Left renal cortex interstitium (tissue), 4 donors: ENCODE results near the gene MFAP3L. TPM values are rescaled to one million over a fixed set of nuclear protein-coding genes. Genes with fewer than 3 reads are reported as not detected.

Experiments
- DNase-seq, 4 donors: peaks; one replicate each; pipeline ENCODE4 v3.0.0-alpha.2; 2013; ENCODE audit warnings: low read depth in 4 of 4, low spot score in 2 of 4, missing footprints in 1 of 4
- polyA plus RNA-seq, 4 donors: library from polyadenylated mRNA; unstranded; fragments of 120-200 nt; gene quantifications; one replicate each; pipeline ENCODE4 v1.2.1, GENCODE V29; 2013; ENCODE audit not compliant: insufficient read length in 4 of 4

The MFAP3L gene
- polyA plus RNA-seq, 4 donors, result 19.4 to 26.8 (median 20.7) TPM

DNA sequence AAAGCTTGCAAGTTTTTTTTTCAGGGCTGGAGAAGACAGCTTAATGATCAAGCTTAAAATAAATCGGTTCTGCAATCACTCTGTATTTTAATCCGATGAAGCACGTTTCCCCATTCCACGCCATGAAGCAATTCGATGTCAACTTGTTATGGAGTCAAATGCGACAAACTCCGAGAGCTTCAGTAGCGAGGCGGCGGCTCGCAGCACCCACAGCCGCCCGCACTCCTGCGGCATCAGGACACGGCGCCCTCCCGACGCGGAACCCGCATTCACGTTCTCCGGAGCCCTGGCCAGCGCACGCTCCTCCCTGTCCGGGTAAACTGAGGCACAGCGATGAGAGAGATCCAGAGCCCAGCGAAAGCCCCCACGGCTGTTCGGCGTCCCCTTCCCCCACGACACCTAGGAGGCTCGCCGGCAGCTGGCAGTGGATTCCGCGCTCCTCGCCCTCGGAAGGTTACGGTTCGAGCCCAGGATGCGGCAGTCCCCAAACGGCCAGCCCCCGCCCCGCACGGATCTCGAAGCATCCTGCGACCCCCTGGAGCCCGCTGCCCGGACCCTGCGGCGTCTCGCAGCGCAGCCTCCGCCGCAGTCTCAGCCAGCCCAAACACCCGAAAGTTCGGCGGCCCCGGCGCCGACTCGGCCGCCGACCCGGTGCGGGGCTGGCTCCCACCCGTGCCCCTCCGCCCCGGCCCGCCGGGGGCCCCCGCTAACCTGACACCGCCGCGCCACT is 507 bp downstream of the MFAP3L start:
- DNase-seq, result no peak

DNA sequence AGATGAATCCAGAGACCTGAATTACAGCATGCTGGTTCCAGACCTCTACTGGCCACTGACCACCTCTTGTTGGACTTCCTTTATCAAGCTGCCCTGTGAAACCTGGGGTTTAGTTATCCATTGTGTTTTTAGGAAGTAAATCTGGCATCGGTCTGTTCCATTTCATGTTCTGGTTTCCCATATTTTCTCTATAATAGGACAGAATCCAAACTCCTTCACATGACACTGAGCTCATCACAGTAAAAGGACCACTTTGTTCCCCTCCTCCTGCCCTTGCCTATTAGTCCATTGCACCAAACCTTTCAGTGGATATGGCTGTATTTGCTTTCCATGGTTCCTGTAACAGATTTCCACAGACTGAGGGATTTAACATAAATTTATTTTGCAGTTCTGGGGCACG is 4.0 kb downstream of the MFAP3L start:
- DNase-seq, result no peak

DNA sequence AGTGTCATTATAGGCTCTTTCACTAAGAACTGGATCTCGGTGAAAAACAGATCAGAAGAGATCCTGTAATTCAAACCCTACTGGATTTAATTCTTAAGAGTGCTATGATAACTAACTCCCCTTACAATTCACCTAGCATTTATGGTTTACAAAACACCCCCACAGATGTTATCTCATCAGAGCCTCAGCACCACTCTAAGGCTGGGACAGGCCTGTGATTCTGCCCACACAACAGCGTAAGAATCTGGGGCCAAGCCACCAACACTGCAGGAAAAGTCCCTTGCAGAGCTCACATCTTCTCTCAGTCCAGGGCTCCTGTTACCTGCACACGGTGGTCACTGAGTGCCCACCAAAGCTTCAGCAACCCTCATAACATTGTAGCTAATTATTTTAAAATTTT is 8.9 kb downstream of the MFAP3L start:
- no peak for DNase-seq

DNA sequence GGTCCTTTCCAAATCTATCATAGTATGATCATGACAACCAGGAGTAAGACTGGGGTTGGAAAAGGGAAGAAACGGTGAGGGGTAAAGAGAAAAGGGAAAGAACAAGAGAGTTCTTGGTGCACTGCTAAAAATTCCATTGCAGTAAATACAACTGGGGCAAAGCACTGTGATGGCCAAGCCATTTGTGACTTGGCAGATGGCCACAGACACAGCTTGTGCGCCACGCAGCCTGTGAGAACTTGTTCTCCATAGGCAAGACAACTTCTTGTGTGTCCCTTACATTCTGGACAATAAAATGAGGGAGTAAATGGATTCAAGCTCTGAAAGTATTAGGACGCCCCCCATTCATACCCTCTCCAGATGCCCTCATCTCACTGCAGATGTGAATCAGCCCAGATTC is 10.9 kb downstream of the MFAP3L start:
- DNase-seq, result no peak

DNA sequence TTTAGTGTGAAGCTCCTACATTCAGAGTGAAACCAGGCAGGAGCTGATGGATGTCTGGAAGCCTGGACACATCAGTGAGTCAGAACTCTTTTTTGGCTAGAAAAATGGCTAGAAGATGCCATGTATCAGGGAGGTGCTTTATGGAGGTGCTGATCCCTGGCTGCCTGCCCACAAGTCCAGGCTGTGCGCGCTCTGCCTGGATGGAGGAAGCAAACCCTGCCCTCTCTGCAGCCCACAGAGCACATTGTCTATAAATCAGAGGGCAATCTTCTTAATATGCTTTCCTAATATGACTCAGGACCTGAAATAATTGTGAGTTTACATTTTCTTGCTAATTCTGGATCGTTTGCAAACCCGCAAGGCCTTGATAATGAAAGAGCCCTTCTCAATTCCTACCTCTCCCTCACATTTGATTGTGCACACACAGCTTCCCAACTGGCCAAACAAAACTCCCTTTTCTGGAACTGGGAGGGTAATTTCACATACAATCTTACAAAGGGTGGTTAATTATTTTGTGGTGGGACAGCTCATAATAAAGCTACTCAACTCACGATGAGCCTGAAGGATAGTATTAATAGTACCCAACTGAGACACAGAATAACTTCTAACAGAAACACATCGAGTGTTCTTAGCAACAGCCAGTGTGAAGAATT is 11.7 kb downstream of the MFAP3L start:
- no peak for DNase-seq

DNA sequence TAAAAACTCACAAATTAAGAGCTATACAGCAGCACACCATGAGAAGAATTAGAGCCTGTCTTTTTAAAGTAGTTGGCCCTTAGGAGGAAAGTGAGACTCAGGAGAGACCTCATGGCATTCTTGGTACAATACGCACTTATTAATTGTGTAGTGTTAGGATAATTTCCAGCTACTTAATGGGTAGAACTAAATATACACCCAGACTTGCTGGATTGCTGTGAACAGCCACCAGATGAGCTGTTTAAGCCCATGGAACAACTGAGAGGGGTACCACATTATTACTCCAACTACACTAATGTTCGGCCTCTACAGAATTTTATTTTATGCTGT is 13.6 kb downstream of the MFAP3L start:
- no peak for DNase-seq

DNA sequence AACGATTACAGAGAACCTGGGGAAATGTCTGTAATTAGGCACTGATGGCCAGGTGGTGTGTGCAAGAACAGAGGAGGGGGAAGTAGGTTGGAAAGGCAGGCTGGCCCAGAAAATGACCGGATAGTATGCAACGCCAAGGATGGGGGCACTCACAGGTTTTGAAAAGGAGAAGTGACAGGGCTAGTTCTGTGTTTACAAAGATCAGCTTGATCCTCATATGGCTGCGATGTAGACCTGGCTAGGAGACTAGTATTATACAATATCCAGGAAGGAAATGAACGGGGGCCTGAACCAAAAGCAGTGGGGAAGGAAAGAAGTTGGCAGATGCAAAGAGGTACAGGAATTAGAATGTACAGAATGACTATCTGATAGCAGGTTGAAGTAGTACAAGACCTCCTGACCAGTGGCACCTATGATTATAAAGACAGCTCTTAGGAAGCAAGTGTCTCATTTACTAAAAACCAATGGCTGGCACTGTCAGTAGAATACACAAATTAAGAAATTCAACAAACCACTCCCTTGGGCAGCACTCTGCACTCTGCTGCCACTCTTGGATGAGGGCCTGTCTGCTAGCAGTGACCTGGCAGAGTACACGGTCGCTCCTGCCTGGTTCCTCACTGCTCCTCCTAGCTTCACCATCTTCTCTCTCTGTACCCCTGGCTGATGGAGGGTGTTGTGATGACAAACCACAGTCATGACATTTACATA is 14.1 kb downstream of the MFAP3L start:
- DNase-seq, result no peak

DNA sequence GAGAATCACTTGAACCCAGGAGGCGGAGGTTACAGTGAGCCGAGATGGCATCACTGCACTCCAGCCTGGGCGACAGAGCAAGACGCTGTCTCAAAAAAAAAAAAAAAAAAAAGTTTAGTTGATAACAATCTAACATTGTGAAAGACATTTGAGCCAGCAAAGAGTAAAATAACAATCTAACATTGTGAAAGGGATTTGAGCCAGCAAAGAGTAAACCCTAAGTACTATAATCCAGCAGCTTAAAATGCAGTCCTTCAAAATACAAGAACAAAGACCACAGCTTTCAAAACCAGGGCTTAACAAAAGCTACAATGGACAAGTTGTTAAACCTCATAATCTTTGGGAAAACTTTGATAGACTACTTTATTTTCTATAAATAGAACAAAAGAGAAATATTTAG is 16.9 kb downstream of the MFAP3L start:
- no peak for DNase-seq

DNA sequence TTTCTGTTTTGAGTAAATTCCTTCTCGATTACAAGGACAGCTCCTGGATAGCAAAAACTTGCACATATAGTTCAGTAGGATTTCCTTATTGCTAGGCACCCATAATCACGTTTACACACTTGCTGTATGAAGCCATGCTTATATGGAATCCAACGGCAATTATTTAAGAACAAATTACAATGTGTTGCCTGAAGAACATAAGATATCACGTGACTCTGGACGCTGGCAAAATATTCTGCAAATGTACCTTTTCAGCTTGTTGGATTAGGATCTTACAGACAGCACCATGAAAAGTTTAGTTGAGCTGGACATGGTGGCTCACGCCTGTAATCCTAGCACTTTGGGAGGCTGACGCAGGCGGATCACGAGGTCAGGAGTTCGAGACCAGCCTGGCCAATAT is 17.4 kb downstream of the MFAP3L start:
- DNase-seq, result no peak

DNA sequence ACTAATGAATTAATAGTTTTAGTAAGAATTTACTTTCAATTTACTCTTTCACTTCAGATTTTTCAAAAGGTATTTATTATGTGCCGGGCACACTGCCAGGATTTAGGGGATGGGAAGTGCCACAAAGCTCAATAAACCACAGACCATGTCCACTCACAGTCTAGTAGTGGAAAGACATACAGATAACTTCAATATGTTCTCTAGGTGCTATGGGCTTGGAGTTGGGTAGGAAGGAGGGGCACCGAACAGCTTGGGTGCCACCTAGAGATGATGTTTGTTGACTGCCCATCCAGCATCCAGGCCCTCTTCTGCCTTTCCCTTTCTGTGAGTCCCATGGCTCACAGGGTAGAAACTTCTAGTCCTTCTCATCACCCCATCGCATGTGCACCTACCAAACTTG is 17.8 kb downstream of the MFAP3L start:
- no peak for DNase-seq

DNA sequence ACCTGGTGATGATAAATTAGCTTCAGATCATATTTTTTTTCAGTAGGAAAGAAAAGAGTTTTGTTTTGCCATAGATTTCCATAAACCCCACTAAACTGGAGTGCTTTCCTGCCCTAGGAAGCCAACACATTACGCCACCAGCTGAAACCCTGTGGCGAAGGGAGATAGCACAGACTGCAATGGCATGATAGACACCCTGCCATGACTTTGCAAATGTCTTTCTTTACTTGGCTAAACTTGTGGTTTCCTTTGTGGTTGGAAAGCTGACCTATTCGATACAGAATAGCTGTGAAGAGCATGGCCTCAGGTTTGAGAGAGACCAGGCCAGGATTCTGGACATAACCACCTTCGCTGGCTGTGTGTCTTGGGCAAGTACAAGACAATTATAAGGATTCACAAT is 19.1 kb downstream of the MFAP3L start:
- no peak for DNase-seq

DNA sequence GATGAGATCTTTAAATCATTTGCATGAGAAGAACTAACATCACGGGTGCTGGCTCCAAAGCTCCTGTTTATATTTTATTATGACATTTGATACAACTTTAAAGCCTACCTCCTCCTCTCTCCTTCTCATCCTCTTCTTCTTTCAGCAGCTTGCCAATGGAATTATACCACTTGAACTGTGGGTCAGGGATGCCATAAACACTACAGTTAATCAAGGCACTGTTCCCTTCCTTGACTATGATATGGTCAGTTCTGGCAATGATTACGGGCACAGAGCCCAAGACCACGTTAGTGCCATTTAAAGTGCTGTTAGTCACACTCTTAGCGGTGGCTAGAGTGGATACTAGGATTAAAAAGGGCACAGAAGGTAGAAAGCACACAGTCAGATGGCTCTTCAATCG is 20.7 kb downstream of the MFAP3L start:
- no peak for DNase-seq

DNA sequence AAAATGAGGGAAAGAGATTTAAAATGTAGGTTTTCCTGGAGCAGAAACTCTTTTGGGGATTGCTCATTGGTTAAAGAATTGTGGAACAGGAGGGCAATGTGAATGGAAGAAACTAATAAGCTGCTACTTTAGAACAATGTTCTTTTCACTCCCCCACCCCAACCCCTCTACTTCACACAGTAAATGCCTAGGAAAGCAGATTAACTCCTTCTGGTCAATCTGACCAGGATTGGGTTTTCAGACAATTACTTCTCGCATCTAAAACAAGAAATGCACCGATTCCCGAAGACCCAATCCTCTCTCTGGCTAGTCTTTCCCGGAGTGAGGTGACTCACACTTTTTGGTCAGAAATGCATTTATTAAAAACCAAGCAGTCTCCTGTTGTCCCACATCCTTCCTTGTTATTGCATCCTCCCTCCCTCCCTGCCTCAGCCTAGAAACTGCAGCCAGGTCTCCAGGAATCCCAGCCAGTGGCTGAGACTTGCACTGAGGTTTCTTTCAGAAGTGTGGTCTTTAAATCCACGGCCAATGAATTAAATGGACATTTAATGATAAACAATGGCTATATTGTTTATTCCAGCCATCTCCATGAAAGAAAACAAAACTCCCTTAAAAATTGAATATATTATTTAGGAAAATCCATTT is 21.4 kb downstream of the MFAP3L start:
- no peak for DNase-seq

DNA sequence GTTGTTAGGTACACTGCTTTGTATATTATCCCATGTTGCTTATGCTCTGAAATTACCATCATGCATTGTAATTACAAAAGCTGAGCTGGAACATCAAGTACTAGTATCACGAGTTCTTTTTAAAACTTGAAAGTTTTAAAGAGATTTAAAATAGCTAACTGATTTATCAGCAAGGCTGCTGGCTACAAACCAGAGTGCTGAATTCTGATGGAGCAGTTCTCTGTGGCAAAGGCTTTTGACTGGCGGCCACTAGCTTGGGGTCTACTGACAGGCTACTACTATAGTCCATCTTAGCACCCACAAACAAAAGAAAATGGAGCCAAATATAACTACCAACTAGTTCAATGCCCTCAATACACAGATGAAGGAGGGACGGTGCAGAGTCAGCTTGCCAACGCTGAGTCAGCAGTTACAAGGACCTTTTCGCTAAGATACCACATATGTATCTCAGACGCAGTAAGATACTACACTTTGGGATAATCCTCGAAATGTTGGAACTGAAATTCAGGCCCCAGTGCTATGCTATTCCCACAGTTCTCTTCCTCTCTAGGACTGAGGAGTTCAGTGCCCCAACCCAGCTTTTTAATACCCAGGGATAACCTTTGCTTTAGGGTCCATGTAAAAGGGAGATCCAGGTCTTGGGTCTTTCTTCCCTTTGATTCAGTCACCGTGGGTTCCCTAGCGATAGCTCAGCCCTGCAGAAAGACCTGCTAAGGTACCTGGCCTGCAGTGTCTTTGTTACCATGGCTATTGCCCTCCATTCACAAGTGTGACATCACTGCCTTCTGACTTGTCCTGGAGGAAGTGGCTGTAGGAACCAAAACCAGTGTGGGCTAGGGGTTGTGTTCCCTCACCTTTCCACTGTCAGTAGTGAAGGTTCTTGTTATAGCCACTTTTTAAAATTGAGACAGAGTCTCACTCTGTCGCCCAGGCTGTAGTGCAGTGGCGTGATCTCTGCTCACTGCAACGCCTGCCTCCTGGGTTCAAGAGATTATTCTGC is 22.8 kb downstream of the MFAP3L start:
- no peak for DNase-seq

DNA sequence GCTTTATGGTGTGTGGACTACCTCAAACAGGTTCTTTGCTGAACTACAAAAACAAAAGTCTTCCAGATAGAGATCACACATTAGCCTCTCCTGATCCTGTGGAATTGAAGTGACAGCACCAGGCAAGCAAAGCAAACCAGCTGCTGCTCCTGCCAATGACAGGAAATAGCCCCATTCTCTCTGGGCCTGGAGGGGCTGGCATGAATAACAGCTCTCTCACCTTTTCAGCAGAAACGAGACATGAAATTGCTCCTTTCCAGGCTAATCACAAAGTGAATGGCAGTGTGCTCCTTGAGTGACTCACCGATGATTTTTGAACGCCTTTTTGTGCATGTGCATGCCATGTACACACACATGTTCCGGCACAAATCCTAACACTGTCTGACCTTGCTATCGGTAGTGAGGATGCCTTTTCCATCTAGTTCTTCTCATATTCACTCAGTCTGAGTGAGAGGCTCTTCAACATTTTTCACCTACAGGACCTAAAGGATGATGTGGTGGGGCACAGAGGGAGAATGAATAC is 24.4 kb downstream of the MFAP3L start:
- no peak for DNase-seq

DNA sequence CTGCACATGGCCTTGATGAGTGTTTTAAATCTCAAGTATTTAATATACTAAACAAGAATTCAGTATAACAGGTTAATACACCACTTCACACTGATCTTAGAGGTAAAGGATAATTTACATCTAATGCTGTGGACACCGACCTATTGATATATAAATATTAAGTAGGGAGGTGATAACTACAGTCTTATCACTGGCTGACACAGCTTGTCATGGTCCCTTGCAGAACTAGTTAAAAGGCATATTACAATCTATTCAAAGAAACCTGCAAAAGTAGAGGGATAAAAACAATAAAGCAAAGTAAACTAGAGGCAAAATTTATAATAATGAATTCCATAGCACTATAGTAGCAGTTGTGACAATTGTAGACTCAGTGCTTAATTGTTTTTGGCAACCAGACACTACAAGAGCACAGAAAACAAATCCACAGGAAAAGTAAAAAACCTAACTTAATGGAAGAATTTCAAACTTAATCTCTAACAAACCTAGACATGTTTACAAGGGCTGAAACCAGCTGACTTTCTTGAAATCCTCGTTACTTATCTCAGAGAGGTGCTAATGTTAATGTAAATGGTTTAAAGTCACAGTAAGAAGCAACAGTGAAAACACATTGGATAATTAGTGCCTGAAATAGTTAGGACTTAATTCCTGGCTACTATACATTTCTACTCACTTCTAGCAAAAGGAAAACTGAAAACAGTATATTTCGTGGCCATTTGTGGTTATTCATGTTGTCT is 25.0 kb downstream of the MFAP3L start:
- no peak for DNase-seq

DNA sequence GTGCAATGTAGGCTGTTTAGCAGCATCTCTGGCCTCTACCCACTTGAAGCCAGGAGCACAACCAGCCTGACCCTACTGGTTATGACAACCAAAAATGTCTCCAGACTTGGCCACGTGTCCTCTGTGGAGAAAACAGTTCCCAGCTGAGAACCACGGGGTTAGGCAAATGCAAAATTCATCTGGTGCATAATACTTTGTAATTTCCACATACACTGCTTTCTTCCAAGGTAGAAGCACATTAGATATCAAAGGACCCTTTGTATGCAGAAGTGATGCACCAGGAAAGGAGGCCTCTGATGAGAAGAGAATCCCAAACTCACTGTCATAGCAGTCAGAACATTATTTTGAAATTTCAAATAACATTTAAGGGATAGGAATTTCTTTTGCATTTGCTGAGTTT is 26.3 kb downstream of the MFAP3L start:
- no peak for DNase-seq

DNA sequence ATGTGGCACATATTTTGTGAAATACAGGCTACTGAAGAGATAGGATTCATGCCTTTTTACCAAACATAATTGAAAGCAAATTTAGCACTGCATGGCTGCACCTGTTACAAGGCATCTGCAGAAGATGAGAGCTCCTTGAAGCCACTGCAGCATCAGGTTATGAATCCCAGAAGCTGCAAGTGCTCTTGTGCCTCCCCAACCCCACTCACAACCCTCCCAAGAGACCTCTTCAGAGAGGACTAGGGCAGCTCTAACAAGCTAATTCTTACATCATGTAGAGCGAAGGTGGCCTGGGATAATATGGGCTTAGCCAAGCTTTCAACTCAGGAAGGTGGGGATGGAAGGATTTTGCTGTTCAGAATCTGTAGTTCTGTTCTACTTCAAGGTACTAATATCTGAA is 27.2 kb downstream of the MFAP3L start:
- DNase-seq, result no peak
